OCI-LY7 (cell line): ENCODE measurements around the gene GIMAP2.

Experiments
- CTCF ChIP-seq: fragments of 200-600 bp; sonication (generic); conservative IDR thresholded peaks from 2 replicates; pipeline ENCODE4 v1.5.1; 2014; ENCODE audit warnings: mild to moderate bottlenecking, antibody characterized with exemption, low read length, moderate library complexity, mixed read lengths
- EZH2phosphoT487 ChIP-seq: fragments of 200-600 bp; sonication (generic); IDR thresholded peaks from 2 replicates; pipeline ENCODE4 v1.6.1; 2018; ENCODE audit warnings: low read depth, borderline replicate concordance, mild to moderate bottlenecking, mixed run types, antibody characterized with exemption, low read length, moderate library complexity, mixed read lengths

GRCh38 chr7:150716368-150716767 is 30.9 kb downstream of the GIMAP2 start, which contains the start of gene GIMAP1:
- no peak for TF ChIP-seq CTCF
- no peak for TF ChIP-seq EZH2phosphoT487
